GM18861 (cell line): Measurements from ENCODE around the gene CTSO.
"Not testable (repeated sequence)": the region's sequence is repeated elsewhere in the genome, so short reads cannot be mapped to it uniquely, and the experiment has no call there.

Experiments used
- ATAC-seq: cut with Tn5 transposase; IDR thresholded peaks from one replicate; pipeline ENCODE4 v1.9.1; 2021; ENCODE audit not compliant: unreplicated experiment

Gene CTSO

DNA sequence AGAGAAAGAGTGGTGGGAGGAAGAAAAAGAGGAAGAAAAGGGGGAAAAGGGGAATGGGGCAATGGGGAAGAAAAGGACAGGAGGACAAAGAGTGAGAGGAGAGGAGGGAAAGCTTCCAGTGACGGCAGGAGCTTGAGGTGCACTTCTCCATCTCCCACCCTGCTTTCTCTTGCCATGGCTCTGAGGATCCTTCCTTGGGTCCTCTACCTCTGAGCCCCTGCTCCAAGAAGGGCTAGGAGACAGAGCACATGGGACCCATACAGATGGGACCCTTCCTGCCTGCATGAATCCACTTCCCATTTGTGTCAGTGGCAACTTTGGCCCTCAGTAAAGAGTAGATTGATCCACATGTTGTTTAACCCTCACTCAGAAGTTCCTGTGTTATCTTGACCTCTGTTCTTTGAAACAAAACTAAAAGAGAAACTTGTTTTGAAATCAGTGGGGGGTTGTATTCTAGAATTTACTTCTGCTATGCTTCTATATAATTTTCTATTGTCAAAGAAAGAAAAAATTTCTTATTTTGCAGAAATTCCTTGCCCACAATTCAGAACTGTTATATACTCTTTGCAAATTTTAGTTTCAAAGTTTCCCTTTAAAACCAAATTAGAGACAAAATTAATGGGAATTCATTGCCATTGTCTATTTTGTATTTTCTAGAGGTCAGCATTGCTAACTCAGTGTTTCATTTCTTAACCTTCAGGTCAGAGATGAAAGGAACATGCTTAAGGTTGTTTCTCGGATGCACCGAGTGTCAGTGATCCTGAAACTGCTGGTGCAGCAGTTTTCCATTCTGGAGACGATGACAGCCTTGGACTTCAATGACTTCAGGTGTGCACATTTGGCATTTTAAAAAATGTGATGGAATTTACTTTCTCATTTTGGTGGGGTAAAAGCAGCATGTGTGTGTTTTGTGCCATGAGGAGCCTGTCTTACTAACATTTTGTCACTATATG is 45.2 kb downstream of the CTSO start:
- no peak for ATAC-seq

DNA sequence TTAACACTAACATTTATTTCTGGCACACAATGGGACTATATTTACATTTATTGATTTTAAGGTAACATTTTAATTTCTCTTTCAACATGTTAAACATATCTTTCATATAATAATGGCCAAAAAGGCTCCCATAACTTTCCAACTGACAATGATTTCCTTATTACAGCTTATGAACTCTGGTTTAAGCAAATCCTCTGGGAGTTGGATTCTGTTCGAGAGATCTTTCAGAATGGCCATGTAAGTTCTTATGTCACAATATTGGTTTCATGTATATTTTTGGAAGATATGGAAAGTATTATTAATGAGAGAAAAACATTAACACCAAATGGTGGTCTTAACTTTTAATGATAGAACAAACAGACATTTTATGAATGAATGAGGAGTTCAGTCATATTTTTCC is 46.1 kb downstream of the CTSO start:
- ATAC-seq = no peak

DNA sequence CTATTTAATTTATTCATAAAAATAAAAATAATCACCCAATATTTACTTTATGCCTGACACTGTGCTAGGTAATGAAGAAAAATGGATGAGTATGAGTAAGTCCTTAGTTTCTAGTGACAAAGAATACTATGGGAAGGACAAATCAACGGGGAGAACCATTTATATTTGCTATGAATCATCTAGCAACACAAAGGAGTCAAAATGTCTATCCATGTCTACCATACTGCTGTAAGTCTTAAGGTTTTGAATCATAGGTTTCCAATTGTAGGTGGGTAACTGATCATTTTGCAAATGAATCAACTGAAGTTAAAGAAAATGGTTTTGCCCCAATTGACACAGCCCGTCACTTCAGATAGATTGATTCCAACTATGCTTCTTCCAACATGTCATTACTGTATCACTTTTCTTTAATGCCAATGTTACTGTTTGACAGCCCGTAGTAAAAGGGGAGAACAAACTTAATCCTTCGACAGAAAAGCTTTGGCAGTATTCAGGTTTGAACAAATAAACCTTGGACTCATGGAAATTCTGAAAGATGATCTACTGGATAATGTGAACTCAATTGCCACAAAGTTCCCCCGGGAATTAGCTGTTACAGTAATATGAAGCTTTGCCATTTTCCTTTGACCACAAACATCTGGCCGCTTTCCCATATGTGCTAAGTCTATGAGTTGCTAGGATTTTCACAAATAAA is 47.0 kb downstream of the CTSO start:
- ATAC-seq = no peak

GRCh38 chr4:155904331-155904730 is 49.3 kb downstream of the CTSO start:
- ATAC-seq = no peak

GRCh38 chr4:155903453-155903852 is 50.2 kb downstream of the CTSO start, which contains the start of gene TDO2:
TDO2 (plus strand) TSS chr4:155903696; CDS start chr4:155903759, 63 bp downstream.
- ATAC-seq = no peak

DNA sequence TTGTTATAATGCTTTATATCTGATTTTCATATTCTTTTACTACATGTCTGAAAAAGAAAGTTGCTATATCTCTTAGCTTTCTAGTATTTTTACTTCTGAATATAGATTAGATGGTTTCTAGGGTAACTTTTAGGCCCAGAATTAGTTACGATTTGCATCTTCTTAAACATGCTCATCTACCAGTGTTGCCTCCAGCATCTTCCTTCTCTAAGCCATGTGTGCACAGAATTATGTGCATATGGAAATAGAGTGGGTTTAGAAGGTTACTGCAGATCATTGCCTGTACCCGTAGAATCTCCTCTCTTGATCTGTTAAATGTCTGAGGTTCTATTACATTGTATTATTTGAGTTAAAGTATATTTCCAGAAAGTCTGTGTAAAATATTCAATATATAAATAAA is 52.7 kb downstream of the CTSO start:
- ATAC-seq = no peak

DNA sequence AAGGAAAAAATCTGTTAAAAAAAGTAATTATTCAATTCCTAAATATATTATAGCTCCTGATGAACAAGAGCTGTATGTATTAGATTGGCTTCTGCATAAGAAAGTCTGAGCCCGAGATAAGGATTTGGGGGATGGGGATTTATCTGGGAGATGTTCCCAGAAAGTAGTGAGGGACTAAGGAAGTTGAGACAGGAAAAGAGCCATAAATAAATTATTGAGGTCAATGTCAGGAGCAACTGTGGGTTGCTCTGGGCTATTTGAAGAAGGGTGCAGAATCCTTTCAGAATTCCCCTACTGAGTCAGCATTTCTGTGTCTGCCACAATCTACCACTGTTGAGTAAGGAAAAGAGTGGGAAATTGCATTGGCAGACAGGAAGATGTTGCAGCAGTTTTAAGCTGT is 53.3 kb downstream of the CTSO start:
- ATAC-seq = no peak

GRCh38 chr4:155899891-155900290 is 53.8 kb downstream of the CTSO start:
- ATAC-seq = no peak

- not testable (repeated sequence) for ATAC-seq
These were observed 55.3 kb downstream of the CTSO start for GRCh38 chr4:155898371-155898770.

GRCh38 chr4:155891058-155891457 is 62.6 kb downstream of the CTSO start:
- ATAC-seq = no peak

DNA sequence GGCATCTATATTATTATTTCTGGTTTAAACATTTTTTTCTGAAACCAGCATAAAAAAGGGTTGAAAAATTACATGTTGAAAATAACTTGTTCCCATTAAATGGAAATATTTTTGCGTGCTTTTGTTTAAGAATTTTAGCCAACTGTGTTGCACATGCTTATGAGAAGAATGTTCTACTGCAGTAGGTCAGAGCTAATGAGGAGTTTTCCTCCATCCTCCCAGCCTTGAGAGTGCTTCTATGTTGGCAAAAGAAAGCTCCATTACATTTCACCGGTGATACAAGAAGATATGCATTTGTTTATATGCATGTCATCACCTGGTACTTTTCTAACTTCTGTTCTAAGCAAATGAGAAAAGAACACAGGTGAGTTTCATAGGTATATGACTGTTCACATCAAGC is 63.7 kb downstream of the CTSO start:
- ATAC-seq = no peak

GRCh38 chr4:155889031-155889793 is 64.5 kb downstream of the CTSO start:
- ATAC-seq = peak; percentile 98

DNA sequence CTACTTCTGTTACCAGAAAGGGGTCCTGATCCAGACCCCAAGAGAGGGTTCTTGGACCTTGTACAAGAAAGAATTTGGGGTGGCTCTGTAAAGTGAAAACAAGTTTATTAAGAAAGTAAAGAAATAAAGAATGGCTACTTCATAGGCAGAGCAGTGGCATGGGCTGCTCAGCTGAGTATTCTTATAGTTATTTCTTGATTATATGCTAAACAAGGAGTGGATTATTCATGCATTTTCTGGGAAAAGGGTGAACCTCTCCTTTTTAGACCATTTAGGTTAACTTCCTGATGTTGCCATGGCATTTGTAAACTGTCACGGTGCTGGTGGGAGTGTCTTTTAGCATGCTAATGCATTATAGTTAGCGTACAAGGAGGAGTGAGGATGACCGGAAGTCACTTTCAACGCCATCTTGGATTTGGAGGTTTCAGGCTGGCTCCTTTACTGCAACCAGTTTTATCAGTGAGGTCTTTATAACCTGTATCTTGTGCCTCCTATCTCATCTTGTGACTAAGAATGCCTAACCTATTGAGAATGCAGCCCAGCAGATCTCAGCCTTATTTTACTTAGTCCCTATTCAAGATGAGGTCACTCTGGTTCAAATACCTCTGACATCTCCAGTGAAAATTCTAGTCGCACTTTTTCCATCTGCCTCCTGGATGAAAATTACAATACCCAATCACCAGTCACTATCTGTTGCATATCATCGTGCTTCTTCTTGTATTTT is 65.7 kb downstream of the CTSO start:
- no peak for ATAC-seq

DNA sequence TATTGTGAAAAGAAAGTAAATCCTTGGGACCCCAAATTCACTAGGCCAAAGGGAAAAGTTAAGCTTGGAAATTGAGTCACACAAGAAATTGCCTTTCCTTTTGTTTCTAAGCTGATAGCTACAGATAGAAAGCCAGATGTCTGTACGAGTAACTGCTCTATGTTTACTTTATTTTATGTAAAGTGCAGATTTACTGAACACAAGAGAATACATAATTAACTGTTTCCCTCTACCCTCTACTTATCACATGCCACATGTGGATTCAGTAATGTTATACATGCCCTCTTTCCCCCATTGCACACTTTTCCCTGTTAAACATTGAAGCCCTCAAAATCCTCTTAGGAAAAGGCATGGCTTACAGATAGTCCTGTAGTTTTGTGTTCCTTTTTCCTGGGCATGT is 66.6 kb downstream of the CTSO start:
- no peak for ATAC-seq

DNA sequence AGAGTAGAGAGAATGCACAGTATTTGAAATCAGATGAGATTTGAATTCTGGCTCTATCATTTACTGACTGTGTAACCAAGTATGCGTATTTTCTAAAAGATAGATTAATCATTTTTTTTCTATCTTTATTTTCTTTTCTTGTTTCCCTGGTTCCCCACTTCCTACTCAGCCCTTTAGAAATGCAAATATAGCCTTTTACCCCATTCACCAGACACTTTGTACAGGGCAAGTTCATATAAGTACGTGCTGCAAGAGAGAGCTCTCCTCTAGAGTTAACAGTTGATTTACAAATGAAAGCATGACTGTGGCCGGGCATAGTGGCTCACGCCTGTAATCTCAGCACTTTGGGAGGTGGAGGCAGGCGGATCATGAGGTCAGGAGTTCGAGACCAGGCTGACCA is 68.0 kb downstream of the CTSO start:
- no peak for ATAC-seq

DNA sequence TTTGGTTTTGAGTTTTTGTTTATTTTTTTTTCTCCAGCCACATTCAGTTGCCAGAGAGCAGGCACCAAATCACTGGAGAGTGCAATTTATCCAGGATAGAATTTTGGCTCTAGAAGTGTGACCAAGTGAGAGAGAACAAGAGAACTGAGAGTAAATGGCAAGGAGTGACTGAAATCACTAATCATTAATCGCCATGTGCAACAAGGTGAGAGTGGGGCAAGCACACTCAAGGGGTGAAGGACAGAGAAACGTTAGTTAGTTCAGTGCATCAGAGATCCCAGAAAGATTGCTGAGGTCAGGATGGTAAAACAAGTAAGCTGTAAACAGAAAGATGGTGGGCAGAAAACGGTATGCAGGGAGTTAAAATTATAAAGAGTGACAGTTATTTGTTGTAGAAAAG is 69.8 kb downstream of the CTSO start:
- ATAC-seq = no peak

GRCh38 chr4:155881555-155881954 is 72.1 kb downstream of the CTSO start:
- no peak for ATAC-seq

GRCh38 chr4:155879767-155880166 is 73.9 kb downstream of the CTSO start:
- ATAC-seq = no peak

- no peak for ATAC-seq
These were observed 75.1 kb downstream of the CTSO start for GRCh38 chr4:155878611-155879010.

DNA sequence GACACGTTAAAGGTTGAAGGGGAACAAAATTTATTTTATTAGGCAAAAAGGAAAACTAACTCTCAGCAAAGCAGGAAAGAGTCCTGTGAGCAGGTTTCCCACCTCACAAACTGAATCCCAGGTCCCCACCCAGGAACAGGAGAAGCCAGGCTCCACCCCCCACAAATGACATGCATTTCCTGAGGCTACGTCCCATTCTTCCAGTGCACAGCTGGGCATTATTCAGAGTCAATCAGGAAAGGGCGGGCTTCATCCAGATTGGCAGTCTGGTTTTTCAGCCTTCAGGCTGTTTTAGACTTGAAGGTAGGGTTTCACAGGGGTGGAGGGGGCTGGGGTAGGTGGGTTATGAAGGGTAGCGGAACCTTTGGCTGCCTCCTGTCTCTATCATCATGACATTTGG is 75.7 kb downstream of the CTSO start:
- no peak for ATAC-seq

GRCh38 chr4:155875878-155876277 is 77.8 kb downstream of the CTSO start:
- no peak for ATAC-seq
